ENCODE results near the gene ATP6V1C2. TPM values are rescaled to one million over a fixed set of nuclear protein-coding genes. Genes with fewer than 3 reads are reported as not detected.

The ATP6V1C2 gene
- total RNA-seq, 3 donors from 2014 or later (not counting 1 experiment from before 2014, with no cell fraction given), result 0.92 TPM; not detected in 2

- Histone ChIP-seq H3K9me3 (ENCODE audit: control insufficient read depth, insufficient read depth, low read length) (no peaks in the 10 kb centered on the region), H3K36me3 (ENCODE audit: control insufficient read depth, insufficient read depth, low read length) (no peaks in the 10 kb centered on the region), H3K4me1 (ENCODE audit: control insufficient read depth, insufficient read depth, low read length) (no peaks in the 10 kb centered on the region), H3K4me3 (ENCODE audit: low read length) (no peak overlapping the region), H3K27ac (ENCODE audit: low read length) (no peak overlapping the region), H3K27me3 (ENCODE audit: control insufficient read depth, insufficient read depth, low read length) (no peaks in the 10 kb centered on the region)
- H3K36me3 Mint-ChIP-seq, result no peaks in the 10 kb centered on the region
- H3K4me1 Mint-ChIP-seq, result no peaks in the 10 kb centered on the region
- ATAC-seq (no peak), DNase-seq (no peak)
- WGBS (ENCODE audit: insufficient coverage), result 94% methylated on average over 5 of the region's 6 CpGs
- TF ChIP-seq, protein P1, sequence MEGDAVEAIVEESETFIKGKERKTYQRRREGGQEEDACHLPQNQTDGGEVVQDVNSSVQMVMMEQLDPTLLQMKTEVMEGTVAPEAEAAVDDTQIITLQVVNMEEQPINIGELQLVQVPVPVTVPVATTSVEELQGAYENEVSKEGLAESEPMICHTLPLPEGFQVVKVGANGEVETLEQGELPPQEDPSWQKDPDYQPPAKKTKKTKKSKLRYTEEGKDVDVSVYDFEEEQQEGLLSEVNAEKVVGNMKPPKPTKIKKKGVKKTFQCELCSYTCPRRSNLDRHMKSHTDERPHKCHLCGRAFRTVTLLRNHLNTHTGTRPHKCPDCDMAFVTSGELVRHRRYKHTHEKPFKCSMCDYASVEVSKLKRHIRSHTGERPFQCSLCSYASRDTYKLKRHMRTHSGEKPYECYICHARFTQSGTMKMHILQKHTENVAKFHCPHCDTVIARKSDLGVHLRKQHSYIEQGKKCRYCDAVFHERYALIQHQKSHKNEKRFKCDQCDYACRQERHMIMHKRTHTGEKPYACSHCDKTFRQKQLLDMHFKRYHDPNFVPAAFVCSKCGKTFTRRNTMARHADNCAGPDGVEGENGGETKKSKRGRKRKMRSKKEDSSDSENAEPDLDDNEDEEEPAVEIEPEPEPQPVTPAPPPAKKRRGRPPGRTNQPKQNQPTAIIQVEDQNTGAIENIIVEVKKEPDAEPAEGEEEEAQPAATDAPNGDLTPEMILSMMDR (IDR thresholded peaks at IDR 0.05), result no peak
- no peak overlapping the region for H3K27ac Mint-ChIP-seq
- H3K9me3 Mint-ChIP-seq, result no peaks in the 10 kb centered on the region
- H3K27me3 Mint-ChIP-seq (ENCODE audit: low read depth in 2 of 2), result peaks cover 0 to 2% of the 10 kb centered on the region in 2 donors
- intact Hi-C loops (cut with micrococcal nuclease), result no loop called here
- H3K4me3 Mint-ChIP-seq, result no peak overlapping the region
Measured at GRCh38 chr2:10757814-10758286, 36.4 kb downstream of the ATP6V1C2 start.

- H3K4me1 Mint-ChIP-seq, result no peaks in the 10 kb centered on the region
- no peak for ATAC-seq
- TF ChIP-seq, protein P1 (IDR thresholded peaks at IDR 0.05), result no peak
- Histone ChIP-seq H3K9me3 (ENCODE audit: control insufficient read depth, insufficient read depth, low read length) (no peaks in the 10 kb centered on the region), H3K4me1 (ENCODE audit: control insufficient read depth, insufficient read depth, low read length) (no peaks in the 10 kb centered on the region), H3K27me3 (ENCODE audit: control insufficient read depth, insufficient read depth, low read length) (no peaks in the 10 kb centered on the region), H3K27ac (ENCODE audit: low read length) (no peak overlapping the region), H3K4me3 (ENCODE audit: low read length) (no peak overlapping the region), H3K36me3 (ENCODE audit: control insufficient read depth, insufficient read depth, low read length) (no peaks in the 10 kb centered on the region)
- DNase-seq, result no peak
- no peak overlapping the region for H3K27ac Mint-ChIP-seq
- 90% methylated on average over 11 of the region's 11 CpGs for WGBS (ENCODE audit: insufficient coverage)
- H3K27me3 Mint-ChIP-seq (ENCODE audit: low read depth in 2 of 2), result peaks cover 0 to 3% of the 10 kb centered on the region in 2 donors
- H3K9me3 Mint-ChIP-seq, result no peaks in the 10 kb centered on the region
- intact Hi-C loops (cut with micrococcal nuclease), result no loop called here
- H3K36me3 Mint-ChIP-seq, result no peaks in the 10 kb centered on the region
- H3K4me3 Mint-ChIP-seq, result no peak overlapping the region
Measured at GRCh38 chr2:10759151-10759714, 37.8 kb downstream of the ATP6V1C2 start.

DNA sequence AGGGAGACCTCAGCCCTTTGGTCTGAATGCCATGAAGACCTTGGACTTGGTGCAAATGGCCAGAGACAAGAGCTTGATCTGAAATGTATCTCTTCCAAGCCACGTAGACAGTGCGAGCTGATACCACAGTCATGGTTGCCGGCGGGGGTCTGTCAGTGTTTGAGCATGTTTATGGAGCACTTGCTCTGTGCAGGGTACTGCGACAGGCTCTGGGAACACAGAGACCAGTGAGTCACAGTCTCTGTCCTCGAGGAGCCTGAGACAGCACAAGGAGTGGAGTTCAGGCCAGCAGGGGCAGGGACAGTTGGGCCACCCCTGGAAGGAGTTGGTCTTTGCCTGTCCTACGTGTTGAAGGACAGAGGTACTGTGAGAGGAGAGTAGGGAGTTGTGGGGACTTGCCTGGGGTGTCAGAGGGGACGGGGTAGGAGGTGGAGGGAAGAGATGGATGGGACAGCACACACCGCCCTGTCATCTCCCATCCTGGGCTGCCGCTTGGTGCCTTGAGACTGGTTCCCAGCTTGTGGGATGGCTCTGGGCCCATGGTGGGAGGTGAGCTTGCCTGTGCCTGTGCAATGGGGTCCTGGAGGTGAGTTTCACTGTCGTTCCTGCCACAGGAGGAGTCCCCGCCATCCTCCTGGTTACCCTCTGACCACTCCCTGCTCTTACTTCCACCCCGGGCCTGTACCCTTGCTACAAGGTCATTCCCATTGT is 39.5 kb downstream of the ATP6V1C2 start:
- no peaks in the 10 kb centered on the region for H3K36me3 Mint-ChIP-seq

More for the DNA sequence above, 39.5 kb downstream of the ATP6V1C2 start:
- no peaks in the 10 kb centered on the region for H3K9me3 ChIP-seq (ENCODE audit: control insufficient read depth, insufficient read depth, low read length)
- Mint-ChIP-seq H3K9me3 (no peaks in the 10 kb centered on the region), H3K27ac (no peak overlapping the region), H3K4me1 (no peaks in the 10 kb centered on the region), H3K4me3 (no peak overlapping the region), H3K27me3 (ENCODE audit: low read depth in 2 of 2) (peaks cover 0 to 3% of the 10 kb centered on the region in 2 donors)
- no peak overlapping the region for H3K4me3 ChIP-seq (ENCODE audit: low read length)
- DNase-seq (no peak), ATAC-seq (no peak)
- H3K27ac ChIP-seq (ENCODE audit: low read length), result no peak overlapping the region
- no peaks in the 10 kb centered on the region for H3K27me3 ChIP-seq (ENCODE audit: control insufficient read depth, insufficient read depth, low read length)
- H3K4me1 ChIP-seq (ENCODE audit: control insufficient read depth, insufficient read depth, low read length), result no peaks in the 10 kb centered on the region
- WGBS (ENCODE audit: insufficient coverage), result 85% methylated on average over 13 of the region's 13 CpGs
- TF ChIP-seq, protein P1 (IDR thresholded peaks at IDR 0.05), result no peak
- no peaks in the 10 kb centered on the region for H3K36me3 ChIP-seq (ENCODE audit: control insufficient read depth, insufficient read depth, low read length)
- intact Hi-C loops (cut with micrococcal nuclease), result no loop called here

All from natural killer cell (primary cell).